SK-N-SH (cell line): ENCODE results near the gene TMEM132E. TPM values are rescaled to one million over a fixed set of nuclear protein-coding genes. Genes with fewer than 3 reads are reported as not detected.

Experiments used
- CTCF ChIA-PET: fragments of 300-600, 350-600 bp; formaldehyde crosslinking; extraction: SDS; loops from one replicate; lab custom pipeline; 2021; lab: Yijun Ruan, JAX
- POLR2A ChIA-PET: fragments of 350-600 bp; sonication (Branson Sonifier 250); formaldehyde crosslinking; extraction: SDS; loops from one replicate; lab custom pipeline; 2020; ENCODE audit warnings: antibody characterized with exemption, inconsistent platforms; lab: Yijun Ruan, JAX
- DNase-seq: peaks from one replicate; pipeline ENCODE4 v3.0.0; 2012
- H2AFZ ChIP-seq: fragments of 200-600 bp; sonication (generic); 2 replicates; pipeline ENCODE4 v1.8.1; 2016; ENCODE audit warnings: antibody characterized with exemption, mild to moderate bottlenecking, low read depth
- H3F3A ChIP-seq: fragments of 200-600 bp; sonication (generic); replicated peaks from 2 replicates; pipeline ENCODE3; 2016; ENCODE audit warnings: antibody characterized with exemption, mild to moderate bottlenecking; ENCODE audit not compliant: insufficient read depth
- H3K27ac ChIP-seq, 2 experiments: fragments of 200-500 bp in 1 of 2; fragments of 200-600 bp in 1 of 2; sonication (Bioruptor generic) in 1 of 2; sonication (generic), shearing (Covaris generic) in 1 of 2; 2 replicates each; pipeline versions ENCODE4 v1.5.1 to v1.6.1; 2014 to 2016; ENCODE audit warnings: low read depth in 2 of 2, inconsistent platforms in 1 of 2, low read length in 1 of 2, mild to moderate bottlenecking in 1 of 2, mixed read lengths in 1 of 2
- H3K27me3 ChIP-seq: fragments of 200-600 bp; sonication (generic), shearing (Covaris generic); 2 replicates; pipeline ENCODE4 v1.6.1; 2016; ENCODE audit warnings: mixed run types; ENCODE audit not compliant: insufficient read depth
- H3K36me3 ChIP-seq, 2 experiments: fragments of 200-500 bp in 1 of 2; fragments of 200-600 bp in 1 of 2; sonication (Bioruptor generic) in 1 of 2; sonication (generic) in 1 of 2; replicated peaks in 1 of 2; 2 replicates each; pipeline versions ENCODE3 to v1.5.1; 2014 to 2016; ENCODE audit warnings: low read length in 1 of 2, mild to moderate bottlenecking in 1 of 2; ENCODE audit not compliant: insufficient read depth in 2 of 2, control insufficient read depth in 1 of 2
- H3K4me1 ChIP-seq, 2 experiments: fragments of 200-500 bp in 1 of 2; fragments of 200-600 bp in 1 of 2; sonication (Bioruptor generic) in 1 of 2; sonication (generic), shearing (Covaris generic) in 1 of 2; 2 replicates each; pipeline versions ENCODE4 v1.5.1 to v1.6.1; 2014 to 2016; ENCODE audit warnings: low read depth in 1 of 2, low read length in 1 of 2, mixed run types in 1 of 2; ENCODE audit not compliant: insufficient read depth in 2 of 2, control insufficient read depth in 1 of 2
- H3K4me2 ChIP-seq: fragments of 200-600 bp; sonication (generic), shearing (Covaris generic); 2 replicates; pipeline ENCODE4 v1.6.1; 2017; ENCODE audit warnings: mixed run types
- H3K4me3 ChIP-seq, 2 experiments: fragments of 200-500 bp in 1 of 2; fragments of 200-600 bp in 1 of 2; sonication (Bioruptor generic) in 1 of 2; sonication (generic), shearing (Covaris generic) in 1 of 2; 2 replicates each; pipeline versions ENCODE4 v1.5.1 to v1.8.1; 2014 to 2016; ENCODE audit warnings: low read depth in 2 of 2, inconsistent platforms in 1 of 2, low read length in 1 of 2, mild to moderate bottlenecking in 1 of 2, mixed read lengths in 1 of 2, moderate library complexity in 1 of 2
- H3K79me2 ChIP-seq: fragments of 200-600 bp; sonication (generic); 2 replicates; pipeline ENCODE4 v1.8.1; 2017; ENCODE audit warnings: mild to moderate bottlenecking; ENCODE audit not compliant: insufficient read depth
- H3K9ac ChIP-seq: fragments of 200-600 bp; sonication (generic); 2 replicates; pipeline ENCODE4 v1.6.1; 2017; ENCODE audit warnings: mixed run types
- H3K9me2 ChIP-seq: fragments of 200-600 bp; sonication (generic); 2 replicates; pipeline ENCODE4 v1.6.1; 2017; ENCODE audit warnings: mixed run types
- H3K9me3 ChIP-seq: fragments of 200-600 bp; sonication (generic); 2 replicates; pipeline ENCODE4 v1.6.1; 2017; ENCODE audit warnings: mixed run types, mild to moderate bottlenecking, moderate library complexity
- H4K20me1 ChIP-seq: fragments of 200-600 bp; sonication (generic); 2 replicates; pipeline ENCODE4 v1.6.1; 2017; ENCODE audit warnings: mild to moderate bottlenecking, mixed run types; ENCODE audit not compliant: insufficient read depth
- CHD2 ChIP-seq: fragments of 150-350 bp; IDR thresholded peaks from 2 replicates; pipeline ENCODE4 v1.6.1; 2018; ENCODE audit warnings: low read length; ENCODE audit not compliant: partially characterized antibody
- EZH2phosphoT487 ChIP-seq: fragments of 200-600 bp; sonication (generic); IDR thresholded peaks from 2 replicates; pipeline ENCODE4 v1.6.1; 2017; ENCODE audit warnings: low read depth, mixed run types, mild to moderate bottlenecking, antibody characterized with exemption, moderate library complexity, borderline replicate concordance
- FOSL2 ChIP-seq: IDR thresholded peaks from 2 replicates; pipeline ENCODE4 v1.4.0; 2012; ENCODE audit warnings: low read depth, mild to moderate bottlenecking, moderate library complexity, borderline replicate concordance
- GABPA ChIP-seq: IDR thresholded peaks from 2 replicates; pipeline ENCODE4 v1.4.0; 2012; ENCODE audit warnings: low read depth, mild to moderate bottlenecking
- GATA2 ChIP-seq: sonication (generic); formaldehyde crosslinking; IDR thresholded peaks from 2 replicates; pipeline ENCODE4 v1.5.0; 2020; ENCODE audit warnings: mild to moderate bottlenecking, missing genetic modification reagents
- JUND ChIP-seq: IDR thresholded peaks from 2 replicates; pipeline ENCODE4 v1.4.0; 2012
- MEF2A ChIP-seq: IDR thresholded peaks from 2 replicates; pipeline ENCODE4 v1.4.0; 2012; ENCODE audit warnings: low read depth, borderline replicate concordance
- NFIC ChIP-seq: IDR thresholded peaks from 2 replicates; pipeline ENCODE4 v1.4.0; 2012; ENCODE audit warnings: borderline replicate concordance
- POLR2AphosphoS5 ChIP-seq: IDR thresholded peaks from 2 replicates; pipeline ENCODE4 v1.6.1; 2012; ENCODE audit warnings: low read depth, low read length
- RAD21 ChIP-seq: IDR thresholded peaks from 2 replicates; pipeline ENCODE4 v1.6.1; 2012; ENCODE audit warnings: mild to moderate bottlenecking, low read length
- RFX5 ChIP-seq: IDR thresholded peaks from 2 replicates; pipeline ENCODE4 v1.6.1; 2012; ENCODE audit warnings: mild to moderate bottlenecking, improper control_type of control experiment, low read length
- SIN3A ChIP-seq: IDR thresholded peaks from 2 replicates; pipeline ENCODE4 v1.6.1; 2012; ENCODE audit warnings: low read depth, mild to moderate bottlenecking, low read length, moderate library complexity, borderline replicate concordance
- SMC3 ChIP-seq: IDR thresholded peaks from 2 replicates; pipeline ENCODE4 v1.6.1; 2012; ENCODE audit warnings: low read depth, low read length, improper control_type of control experiment
- TCF12 ChIP-seq: IDR thresholded peaks from 2 replicates; pipeline ENCODE4 v1.4.0; 2012
- TEAD4 ChIP-seq: IDR thresholded peaks from 2 replicates; pipeline ENCODE4 v1.4.0; 2012; ENCODE audit warnings: mild to moderate bottlenecking, borderline replicate concordance; ENCODE audit not compliant: insufficient read depth
- WGBS: methylation state at CpG from one replicate; pipeline ENCODE4 v1.1.6; 2017; ENCODE audit warnings: low lambda C conversion rate; 5-methylcytosine and 5-hydroxymethylcytosine counted together
- polyA plus RNA-seq, 3 experiments: library from polyadenylated mRNA; depleted of rRNA; stranded (reverse); fragments of >200 nt; gene quantifications; 2 replicates each; pipeline ENCODE4 v1.2.3, GENCODE V29; 2012
- TF ChIP-seq, protein P1 (sequence below): fragments of 200-600 bp; sonication (generic); IDR thresholded peaks from 2 replicates; pipeline ENCODE4 v1.6.1; 2017; ENCODE audit warnings: antibody characterized with exemption, mild to moderate bottlenecking, moderate library complexity
- TF ChIP-seq, protein P2 (sequence below): IDR thresholded peaks from 2 replicates; pipeline ENCODE4 v1.4.0; 2012; ENCODE audit warnings: low read depth, borderline replicate concordance
- TF ChIP-seq, protein P3 (sequence below): IDR thresholded peaks from 2 replicates; pipeline ENCODE4 v1.4.0; 2012; ENCODE audit warnings: low read depth, borderline replicate concordance

The TMEM132E gene
- polyA plus RNA-seq, 1 of the 3 experiments (the other 2 are of a cell fraction), result not detected

DNA sequence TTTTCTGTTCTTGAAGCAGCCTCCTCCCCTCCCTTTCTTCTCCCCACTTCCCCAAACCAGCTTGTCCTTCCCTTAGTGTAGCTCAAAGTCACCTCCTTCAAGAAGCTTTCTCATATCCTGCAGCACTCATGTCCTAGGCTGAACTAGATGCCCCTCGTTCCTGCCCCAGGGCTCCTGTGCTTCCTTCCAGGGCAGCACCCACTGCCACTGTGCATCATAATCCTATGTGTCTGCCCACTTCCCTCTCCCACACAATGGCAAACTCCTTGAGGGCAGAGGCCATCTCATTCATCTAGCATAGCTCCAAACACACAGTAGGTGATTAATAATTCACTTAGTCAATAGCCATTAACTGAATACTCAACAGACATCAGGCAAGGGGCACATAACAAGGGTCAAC lies 6.9 kb upstream of the TMEM132E start:
- H3K9me3 ChIP-seq, result no peaks in the 10 kb centered on the region
- H3K36me3 ChIP-seq, result no peaks in the 10 kb centered on the region
- H3K27ac ChIP-seq, result no peak overlapping the region
- TF ChIP-seq MEF2A (no peak), POLR2AphosphoS5 (no peak), FOSL2 (no peak), TCF12 (no peak), NFIC (no peak), SIN3A (no peak), GATA2 (CRISPR knock-in tag) (no peak), RFX5 (no peak), GABPA (no peak), CHD2 (no peak), EZH2phosphoT487 (no peak), JUND (no peak), SMC3 (no peak), TEAD4 (no peak), RAD21 (no peak)
- TF ChIP-seq, protein P1, sequence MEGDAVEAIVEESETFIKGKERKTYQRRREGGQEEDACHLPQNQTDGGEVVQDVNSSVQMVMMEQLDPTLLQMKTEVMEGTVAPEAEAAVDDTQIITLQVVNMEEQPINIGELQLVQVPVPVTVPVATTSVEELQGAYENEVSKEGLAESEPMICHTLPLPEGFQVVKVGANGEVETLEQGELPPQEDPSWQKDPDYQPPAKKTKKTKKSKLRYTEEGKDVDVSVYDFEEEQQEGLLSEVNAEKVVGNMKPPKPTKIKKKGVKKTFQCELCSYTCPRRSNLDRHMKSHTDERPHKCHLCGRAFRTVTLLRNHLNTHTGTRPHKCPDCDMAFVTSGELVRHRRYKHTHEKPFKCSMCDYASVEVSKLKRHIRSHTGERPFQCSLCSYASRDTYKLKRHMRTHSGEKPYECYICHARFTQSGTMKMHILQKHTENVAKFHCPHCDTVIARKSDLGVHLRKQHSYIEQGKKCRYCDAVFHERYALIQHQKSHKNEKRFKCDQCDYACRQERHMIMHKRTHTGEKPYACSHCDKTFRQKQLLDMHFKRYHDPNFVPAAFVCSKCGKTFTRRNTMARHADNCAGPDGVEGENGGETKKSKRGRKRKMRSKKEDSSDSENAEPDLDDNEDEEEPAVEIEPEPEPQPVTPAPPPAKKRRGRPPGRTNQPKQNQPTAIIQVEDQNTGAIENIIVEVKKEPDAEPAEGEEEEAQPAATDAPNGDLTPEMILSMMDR, result no peak
- TF ChIP-seq, protein P2, sequence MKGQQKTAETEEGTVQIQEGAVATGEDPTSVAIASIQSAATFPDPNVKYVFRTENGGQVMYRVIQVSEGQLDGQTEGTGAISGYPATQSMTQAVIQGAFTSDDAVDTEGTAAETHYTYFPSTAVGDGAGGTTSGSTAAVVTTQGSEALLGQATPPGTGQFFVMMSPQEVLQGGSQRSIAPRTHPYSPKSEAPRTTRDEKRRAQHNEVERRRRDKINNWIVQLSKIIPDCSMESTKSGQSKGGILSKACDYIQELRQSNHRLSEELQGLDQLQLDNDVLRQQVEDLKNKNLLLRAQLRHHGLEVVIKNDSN, result no peak
- TF ChIP-seq, protein P3, sequence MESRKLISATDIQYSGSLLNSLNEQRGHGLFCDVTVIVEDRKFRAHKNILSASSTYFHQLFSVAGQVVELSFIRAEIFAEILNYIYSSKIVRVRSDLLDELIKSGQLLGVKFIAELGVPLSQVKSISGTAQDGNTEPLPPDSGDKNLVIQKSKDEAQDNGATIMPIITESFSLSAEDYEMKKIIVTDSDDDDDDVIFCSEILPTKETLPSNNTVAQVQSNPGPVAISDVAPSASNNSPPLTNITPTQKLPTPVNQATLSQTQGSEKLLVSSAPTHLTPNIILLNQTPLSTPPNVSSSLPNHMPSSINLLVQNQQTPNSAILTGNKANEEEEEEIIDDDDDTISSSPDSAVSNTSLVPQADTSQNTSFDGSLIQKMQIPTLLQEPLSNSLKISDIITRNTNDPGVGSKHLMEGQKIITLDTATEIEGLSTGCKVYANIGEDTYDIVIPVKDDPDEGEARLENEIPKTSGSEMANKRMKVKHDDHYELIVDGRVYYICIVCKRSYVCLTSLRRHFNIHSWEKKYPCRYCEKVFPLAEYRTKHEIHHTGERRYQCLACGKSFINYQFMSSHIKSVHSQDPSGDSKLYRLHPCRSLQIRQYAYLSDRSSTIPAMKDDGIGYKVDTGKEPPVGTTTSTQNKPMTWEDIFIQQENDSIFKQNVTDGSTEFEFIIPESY, result no peak
- no peak overlapping the region for H2AFZ ChIP-seq
- no peaks in the 10 kb centered on the region for H3K9me2 ChIP-seq
- H3K4me3 ChIP-seq, result no peak overlapping the region
- POLR2A ChIA-PET, result interaction anchor here (0.6 kb wide), 1 partner anchor 9 kb away, joined by 3 read pairs; no protein-coding TSS in a partner anchor
- H3K4me2 ChIP-seq, result no peak overlapping the region
- no peaks in the 10 kb centered on the region for H3K79me2 ChIP-seq
- no peak for DNase-seq
- no peaks in the 10 kb centered on the region for H3K4me1 ChIP-seq
- H3K9ac ChIP-seq, result no peak overlapping the region
- no peaks in the 10 kb centered on the region for H4K20me1 ChIP-seq
- H3K27me3 ChIP-seq, result peaks cover 8% of the 10 kb centered on the region; the same call in 1 of the 2 replicates
- CTCF ChIA-PET, result interaction anchor here (0.6 to 3.0 kb wide), 8 partner anchors 10 to 320 kb away, joined by 3 to 8 read pairs (median 4); no protein-coding TSS in a partner anchor
- 11% methylated on average over 1 of the region's 1 CpG for WGBS
- H3F3A ChIP-seq, result no peaks in the 10 kb centered on the region
